B cell (primary cell): ENCODE data around the gene FAM131B. TPM values are rescaled to one million over a fixed set of nuclear protein-coding genes. Genes with fewer than 3 reads are reported as not detected.

Experiments
- ATAC-seq: fragments of 200-7000 bp; cut with Tn5 transposase; one replicate; pipeline ENCODE4 v1.10.0; 2021; ENCODE audit warnings: low read depth, mild to moderate bottlenecking, moderate number of reproducible peaks, moderate library complexity
- CTCF ChIA-PET: fragments of 350-600 bp; sonication (Branson Sonifier 250); formaldehyde crosslinking; loops from one replicate; lab custom pipeline; 2021; ENCODE audit warnings: antibody characterized with exemption, inconsistent platforms; lab: Charles Lee
- POLR2A ChIA-PET: fragments of 350-600 bp; sonication (Branson Sonifier 250); formaldehyde crosslinking; loops from one replicate; lab custom pipeline; 2021; ENCODE audit warnings: antibody characterized with exemption; lab: Charles Lee
- DNase-seq: peaks from one replicate; pipeline ENCODE4 v3.0.0; 2013
- H2AFZ ChIP-seq: 2 replicates; pipeline ENCODE4 v1.6.1; 2012; ENCODE audit warnings: mild to moderate bottlenecking, low read depth, low read length; ENCODE audit not compliant: insufficient read depth, poor library complexity, severe bottlenecking
- H3K27ac ChIP-seq, 2 donors: 1 replicate in 1 of 2; 2 replicates in 1 of 2; pipeline ENCODE4 v1.5.1; 2012 to 2013; ENCODE audit warnings: low read length in 2 of 2, mild to moderate bottlenecking in 2 of 2, moderate library complexity in 1 of 2
- H3K27me3 ChIP-seq, 4 experiments: fragments of 200-600 bp in 1 of 4; sonication (generic) in 1 of 4; replicated peaks in 1 of 4; 1 replicate in 2 of 4; 2 replicates in 2 of 4; pipeline versions ENCODE4 v1.6.1 to v1.7.0; 2013 to 2016; ENCODE audit warnings: low read length in 3 of 4, mild to moderate bottlenecking in 2 of 4, mixed read lengths in 1 of 4, moderate library complexity in 1 of 4; ENCODE audit not compliant: insufficient read depth in 4 of 4, control insufficient read depth in 3 of 4; ENCODE audit errors: control extremely low read depth in 1 of 4
- H3K36me3 ChIP-seq, 2 experiments: replicated peaks in 1 of 2; 1 replicate in 1 of 2; 2 replicates in 1 of 2; pipeline versions ENCODE4 v1.6.1 to v1.7.1; 2013; ENCODE audit warnings: low read length in 1 of 2; ENCODE audit not compliant: insufficient read depth in 2 of 2, control insufficient read depth in 1 of 2; ENCODE audit errors: control extremely low read depth in 1 of 2, extremely low read depth in 1 of 2
- H3K4me1 ChIP-seq, 2 donors: fragments of 200-600 bp in 1 of 2; sonication (generic) in 1 of 2; 1 replicate in 1 of 2; 2 replicates in 1 of 2; pipeline versions ENCODE4 v1.5.1 to v1.6.1; 2013 to 2017; ENCODE audit warnings: low read length in 2 of 2; ENCODE audit not compliant: control insufficient read depth in 2 of 2, insufficient read depth in 2 of 2
- H3K4me2 ChIP-seq: replicated peaks from 2 replicates; pipeline ENCODE3; 2012; ENCODE audit warnings: mild to moderate bottlenecking, low read depth, low read length; ENCODE audit not compliant: poor library complexity, severe bottlenecking
- H3K4me3 ChIP-seq, 5 experiments: fragments of 200-600 bp in 1 of 5; sonication (generic) in 1 of 5; 1 replicate in 3 of 5; 2 replicates in 2 of 5; pipeline versions ENCODE4 v1.5.1 to v1.7.0; 2011 to 2016; ENCODE audit warnings: low read length in 4 of 5, mild to moderate bottlenecking in 4 of 5, low read depth in 2 of 5, control low read depth in 1 of 5, moderate library complexity in 1 of 5; ENCODE audit not compliant: insufficient read depth in 1 of 5; ENCODE audit errors: control extremely low read depth in 1 of 5, extremely low read depth in 1 of 5
- H3K79me2 ChIP-seq: fragments of 200-600 bp; sonication (generic); one replicate; pipeline ENCODE4 v1.6.0; 2016; ENCODE audit warnings: low read length; ENCODE audit not compliant: control insufficient read depth, insufficient read depth
- H3K9ac ChIP-seq: fragments of 200-600 bp; sonication (generic); 2 replicates; pipeline ENCODE4 v1.6.1; 2017; ENCODE audit warnings: mild to moderate bottlenecking, low read length, moderate library complexity
- H3K9me3 ChIP-seq, 3 donors: one replicate each; pipeline versions ENCODE4 v1.6.1 to v1.7.1; 2013; ENCODE audit warnings: low read length in 2 of 3; ENCODE audit not compliant: control insufficient read depth in 2 of 3, insufficient read depth in 1 of 3; ENCODE audit errors: control extremely low read depth in 1 of 3
- H4K20me1 ChIP-seq: 2 replicates; pipeline ENCODE4 v1.6.0; 2012; ENCODE audit warnings: mild to moderate bottlenecking, low read length; ENCODE audit not compliant: insufficient read depth, control insufficient read depth, poor library complexity, severe bottlenecking
- H3K27ac Mint-ChIP-seq: one replicate; pipeline ENCODE4 v1.8.0; 2021; ENCODE audit warnings: mixed read lengths
- H3K27me3 Mint-ChIP-seq: one replicate; pipeline ENCODE4 v1.8.0; 2021; ENCODE audit warnings: mixed read lengths
- H3K4me1 Mint-ChIP-seq: one replicate; pipeline ENCODE4 v1.8.0; 2021; ENCODE audit warnings: mixed read lengths
- H3K4me3 Mint-ChIP-seq: one replicate; pipeline ENCODE4 v1.8.0; 2021; ENCODE audit warnings: mixed read lengths
- H3K9me3 Mint-ChIP-seq: one replicate; pipeline ENCODE4 v1.8.0; 2022; ENCODE audit warnings: mixed read lengths; ENCODE audit not compliant: insufficient read depth
- EZH2 ChIP-seq: IDR thresholded peaks from 2 replicates; pipeline ENCODE4 v1.6.1; 2012; ENCODE audit warnings: borderline replicate concordance, low read depth, mild to moderate bottlenecking, moderate library complexity, low read length; ENCODE audit not compliant: insufficient read depth, poor library complexity, severe bottlenecking
- WGBS: methylation state at CpG from one replicate; pipeline ENCODE4 v1.1.5; 2013; ENCODE audit warnings: missing lambda C conversion rate; ENCODE audit not compliant: insufficient coverage; 5-methylcytosine and 5-hydroxymethylcytosine counted together
- intact Hi-C: fragments of 100-400 bp; cut with micrococcal nuclease; formaldehyde crosslinking; loops from one replicate; pipeline ENCODE4 v1.10.0; 2022
- polyA plus RNA-seq: library from polyadenylated mRNA; depleted of rRNA; stranded (reverse); fragments of >200 nt; gene quantifications from 2 replicates; pipeline ENCODE4 v1.2.3, GENCODE V29; 2012
- total RNA-seq, 2 donors: library from RNA; stranded (reverse); fragments of 120-200 nt in 1 of 2; gene quantifications; 1 replicate in 1 of 2; 2 replicates in 1 of 2; pipeline versions ENCODE4 v1.2.3 to v1.2.4, GENCODE V29; 2013 to 2022
- TF ChIP-seq, protein P1 (sequence below): fragments of 200-600 bp; IDR thresholded peaks from one replicate; pipeline ENCODE4 v1.8.0; 2022; ENCODE audit warnings: antibody characterized with exemption, mild to moderate bottlenecking

Gene FAM131B
- total and polyA plus RNA-seq, 2 donors (not counting 1 experiment from before 2014, with no cell fraction given) = 0.05 TPM; not detected in 1

DNA sequence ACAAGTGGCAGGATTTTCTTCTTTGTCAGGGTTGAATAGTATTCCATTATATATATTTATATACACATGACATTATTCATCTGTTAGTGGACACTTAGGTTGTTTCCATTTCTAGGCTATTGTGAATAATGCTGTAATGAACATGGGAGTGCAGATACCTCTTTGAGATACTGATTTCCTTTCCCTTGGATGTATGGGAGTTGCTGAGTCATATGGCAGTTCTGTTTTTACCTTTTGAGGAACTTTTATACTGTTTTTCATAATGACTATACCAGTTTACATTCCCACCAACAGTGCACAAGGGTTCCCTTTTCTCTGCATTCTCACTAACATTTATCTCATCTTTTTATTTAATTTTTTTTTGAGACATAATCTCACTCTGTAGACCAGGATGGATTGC lies 48.4 kb downstream of the FAM131B start:
- no peak overlapping the region for H2AFZ ChIP-seq
- Mint-ChIP-seq H3K27me3 (no peaks in the 10 kb centered on the region), H3K4me3 (no peak overlapping the region), H3K9me3 (no peaks in the 10 kb centered on the region), H3K27ac (no peak overlapping the region), H3K4me1 (peaks cover 9% of the 10 kb centered on the region)
- no peaks in the 10 kb centered on the region for H4K20me1 ChIP-seq
- H3K36me3 ChIP-seq = peaks cover 2 to 3% of the 10 kb centered on the region in 2 experiments
- H3K79me2 ChIP-seq = no peaks in the 10 kb centered on the region
- TF ChIP-seq, protein P1, sequence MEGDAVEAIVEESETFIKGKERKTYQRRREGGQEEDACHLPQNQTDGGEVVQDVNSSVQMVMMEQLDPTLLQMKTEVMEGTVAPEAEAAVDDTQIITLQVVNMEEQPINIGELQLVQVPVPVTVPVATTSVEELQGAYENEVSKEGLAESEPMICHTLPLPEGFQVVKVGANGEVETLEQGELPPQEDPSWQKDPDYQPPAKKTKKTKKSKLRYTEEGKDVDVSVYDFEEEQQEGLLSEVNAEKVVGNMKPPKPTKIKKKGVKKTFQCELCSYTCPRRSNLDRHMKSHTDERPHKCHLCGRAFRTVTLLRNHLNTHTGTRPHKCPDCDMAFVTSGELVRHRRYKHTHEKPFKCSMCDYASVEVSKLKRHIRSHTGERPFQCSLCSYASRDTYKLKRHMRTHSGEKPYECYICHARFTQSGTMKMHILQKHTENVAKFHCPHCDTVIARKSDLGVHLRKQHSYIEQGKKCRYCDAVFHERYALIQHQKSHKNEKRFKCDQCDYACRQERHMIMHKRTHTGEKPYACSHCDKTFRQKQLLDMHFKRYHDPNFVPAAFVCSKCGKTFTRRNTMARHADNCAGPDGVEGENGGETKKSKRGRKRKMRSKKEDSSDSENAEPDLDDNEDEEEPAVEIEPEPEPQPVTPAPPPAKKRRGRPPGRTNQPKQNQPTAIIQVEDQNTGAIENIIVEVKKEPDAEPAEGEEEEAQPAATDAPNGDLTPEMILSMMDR = no peak
- TF ChIP-seq EZH2 = no peak
- H3K4me3 ChIP-seq = no peak overlapping the region
- ATAC-seq (no peak), DNase-seq (no peak)
- no peaks in the 10 kb centered on the region for H3K27me3 ChIP-seq
- H3K9me3 ChIP-seq = peaks cover 0 to 3% (median 0%) of the 10 kb centered on the region in 3 donors
- ChIA-PET CTCF (interaction anchor here (1.1 kb wide), 1 partner anchor 15 kb away, joined by 5 read pairs; no protein-coding TSS in a partner anchor), POLR2A (no interaction called here)
- no peak overlapping the region for H3K27ac ChIP-seq
- intact Hi-C loops = no loop called here
- no peak overlapping the region for H3K4me2 ChIP-seq
- peaks cover 4 to 5% of the 10 kb centered on the region in 2 donors for H3K4me1 ChIP-seq
- H3K9ac ChIP-seq = no peak overlapping the region

DNA sequence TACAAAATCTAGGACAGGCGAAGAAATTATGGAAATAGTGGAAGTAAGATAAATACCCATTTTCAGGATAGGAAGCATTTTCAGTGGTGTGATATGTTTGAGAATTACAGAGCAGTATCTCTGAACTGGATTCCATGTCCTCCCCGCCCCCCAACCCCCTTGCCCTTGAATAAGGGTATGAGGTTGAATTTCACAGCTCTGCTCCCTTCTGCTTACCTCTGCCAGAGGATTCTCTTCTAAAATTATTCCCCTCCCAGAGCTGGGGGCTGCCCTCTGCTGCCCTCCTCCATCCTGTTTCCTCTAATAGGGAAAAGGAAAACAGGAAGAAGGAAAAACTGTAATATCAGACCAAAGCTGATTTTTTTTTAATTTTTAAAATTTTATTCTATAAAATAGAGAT lies 53.9 kb downstream of the FAM131B start:
- Histone ChIP-seq H3K36me3 (peaks cover 12 to 45% of the 10 kb centered on the region in 2 experiments), H3K4me2 (no peak overlapping the region), H3K27me3 (no peaks in the 10 kb centered on the region), H3K9me3 (peaks cover 0 to 3% (median 0%) of the 10 kb centered on the region in 3 donors), H3K4me3 (no peak overlapping the region), H3K9ac (no peak overlapping the region), H3K4me1 (peaks cover 4 to 5% of the 10 kb centered on the region in 2 donors), H3K79me2 (peaks cover 4% of the 10 kb centered on the region), H2AFZ (no peak overlapping the region), H3K27ac (no peak overlapping the region), H4K20me1 (peaks cover 12% of the 10 kb centered on the region)
- CTCF ChIA-PET = interaction anchor here (1.4 to 3.3 kb wide), 3 partner anchors 9 to 107 kb away, joined by 5 to 20 read pairs (median 11); no protein-coding TSS in a partner anchor
- Mint-ChIP-seq H3K4me1 (peaks cover 9% of the 10 kb centered on the region), H3K27me3 (no peaks in the 10 kb centered on the region), H3K27ac (no peak overlapping the region), H3K4me3 (no peak overlapping the region), H3K9me3 (no peaks in the 10 kb centered on the region)
- intact Hi-C loops = no loop called here
- no peak for TF ChIP-seq EZH2
- TF ChIP-seq, protein P1 = no peak
- ATAC-seq (no peak), DNase-seq (no peak)
- POLR2A ChIA-PET = no interaction called here
- WGBS = no CpG with 5 or more reads among the region's 2 CpGs
